Stimulated activated CD4-positive, alpha-beta T cell treated with anti-CD3 and anti-CD28 coated beads, Interleukin-2, amount 100 ng/mL, for 24 hours (primary cell): ENCODE data around the gene PLIN5.

Experiments used
- DNase-seq, 2 donors: peaks; one replicate each; pipeline ENCODE4 v3.0.0-alpha.2; 2020

The PLIN5 gene

GRCh38 chr19:4534836-4535658, at the start of gene PLIN5:
Gene PLIN5, minus strand, starts transcription at chr19:4535224. Its CDS starts 1,150 bp downstream, at chr19:4534074.
- DNase-seq, result peak; percentile 54 to 61

- peak; percentile 27 to 63 for DNase-seq
Observed at GRCh38 chr19:4583961-4584669, 49.1 kb upstream of the PLIN5 start.

- DNase-seq, result no peak
Observed at GRCh38 chr19:4582980-4583842, 48.2 kb upstream of the PLIN5 start.

GRCh38 chr19:4581666-4582553, 46.9 kb upstream of the PLIN5 start:
- DNase-seq, result peak in 1 of 2 donors; percentile 44

- DNase-seq, result no peak
Observed at GRCh38 chr19:4580961-4581665, 46.1 kb upstream of the PLIN5 start.

GRCh38 chr19:4580021-4580901, 45.2 kb upstream of the PLIN5 start:
- DNase-seq, result no peak

GRCh38 chr19:4579389-4579788, 44.4 kb upstream of the PLIN5 start:
- no peak for DNase-seq

- no peak for DNase-seq
Observed at GRCh38 chr19:4578552-4579248, 43.7 kb upstream of the PLIN5 start.

- no peak for DNase-seq
Observed at GRCh38 chr19:4577020-4577782, 42.2 kb upstream of the PLIN5 start.

- DNase-seq, result peak; percentile 80 to 84
Observed at GRCh38 chr19:4576016-4576933, 41.3 kb upstream of the PLIN5 start.

- no peak for DNase-seq
Observed at GRCh38 chr19:4575267-4576015, 40.4 kb upstream of the PLIN5 start.

GRCh38 chr19:4573682-4574081, 38.7 kb upstream of the PLIN5 start:
- no peak for DNase-seq

GRCh38 chr19:4571305-4571917, 36.4 kb upstream of the PLIN5 start:
- no peak for DNase-seq

- no peak for DNase-seq
Observed at GRCh38 chr19:4570916-4571304, 35.9 kb upstream of the PLIN5 start.

- no peak for DNase-seq
Observed at GRCh38 chr19:4570402-4570801, 35.4 kb upstream of the PLIN5 start.

GRCh38 chr19:4568886-4569285, 33.9 kb upstream of the PLIN5 start:
- DNase-seq, result no peak
